ENCODE data around the gene TMEM131L. TPM values are rescaled to one million over a fixed set of nuclear protein-coding genes. Genes with fewer than 3 reads are reported as not detected.

The TMEM131L gene
- total RNA-seq, 1 donor from 2014 or later: 18.6 TPM

GRCh38 chr4:153476829-153477574, 10.8 kb downstream of the TMEM131L start:
- Histone ChIP-seq H2AFZ (ENCODE audit: low read depth, low read length) (no peak overlapping the region), H3K4me1 (ENCODE audit: insufficient read depth, low read length) (no peaks in the 10 kb centered on the region), H3K9me3 (ENCODE audit: insufficient read depth, low read depth, low read length) (no peaks in the 10 kb centered on the region), H3K4me3 (ENCODE audit: insufficient read depth, low read depth, low read length) (no peak overlapping the region), H3K79me2 (ENCODE audit: insufficient read depth, low read length) (peaks cover 26% of the 10 kb centered on the region), H3K9ac (ENCODE audit: low read length) (no peak overlapping the region), H3K27ac (ENCODE audit: low read depth, low read length) (no peak overlapping the region), H4K20me1 (ENCODE audit: insufficient read depth, low read length) (peaks cover 15% of the 10 kb centered on the region), H3K4me2 (ENCODE audit: low read length) (no peak overlapping the region), H3K27me3 (ENCODE audit: insufficient read depth, low read length) (no peaks in the 10 kb centered on the region), H3K36me3 (ENCODE audit: insufficient read depth, low read length) (no peaks in the 10 kb centered on the region)
- H3K27me3 Mint-ChIP-seq (ENCODE audit: low read depth, unreplicated experiment): no peaks in the 10 kb centered on the region
- H3K36me3 Mint-ChIP-seq (ENCODE audit: low read depth, unreplicated experiment): peaks cover 20% of the 10 kb centered on the region
- H3K4me1 Mint-ChIP-seq (ENCODE audit: low read depth, unreplicated experiment): peaks cover 12% of the 10 kb centered on the region
- no peak overlapping the region for H3K4me3 Mint-ChIP-seq (ENCODE audit: unreplicated experiment)
- TF ChIP-seq, protein P1, sequence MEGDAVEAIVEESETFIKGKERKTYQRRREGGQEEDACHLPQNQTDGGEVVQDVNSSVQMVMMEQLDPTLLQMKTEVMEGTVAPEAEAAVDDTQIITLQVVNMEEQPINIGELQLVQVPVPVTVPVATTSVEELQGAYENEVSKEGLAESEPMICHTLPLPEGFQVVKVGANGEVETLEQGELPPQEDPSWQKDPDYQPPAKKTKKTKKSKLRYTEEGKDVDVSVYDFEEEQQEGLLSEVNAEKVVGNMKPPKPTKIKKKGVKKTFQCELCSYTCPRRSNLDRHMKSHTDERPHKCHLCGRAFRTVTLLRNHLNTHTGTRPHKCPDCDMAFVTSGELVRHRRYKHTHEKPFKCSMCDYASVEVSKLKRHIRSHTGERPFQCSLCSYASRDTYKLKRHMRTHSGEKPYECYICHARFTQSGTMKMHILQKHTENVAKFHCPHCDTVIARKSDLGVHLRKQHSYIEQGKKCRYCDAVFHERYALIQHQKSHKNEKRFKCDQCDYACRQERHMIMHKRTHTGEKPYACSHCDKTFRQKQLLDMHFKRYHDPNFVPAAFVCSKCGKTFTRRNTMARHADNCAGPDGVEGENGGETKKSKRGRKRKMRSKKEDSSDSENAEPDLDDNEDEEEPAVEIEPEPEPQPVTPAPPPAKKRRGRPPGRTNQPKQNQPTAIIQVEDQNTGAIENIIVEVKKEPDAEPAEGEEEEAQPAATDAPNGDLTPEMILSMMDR (IDR thresholded peaks at IDR 0.05; ENCODE audit: insufficient read depth, low read depth, low read length): no peak
- no peak for TF ChIP-seq EZH2 (IDR thresholded peaks at IDR 0.05; ENCODE audit: insufficient read depth, low read length)
- DNase-seq (ENCODE audit: low read depth) (no peak), FAIRE-seq (no peak)
- H3K9me3 Mint-ChIP-seq (ENCODE audit: unreplicated experiment): no peaks in the 10 kb centered on the region
- no peak overlapping the region for H3K27ac Mint-ChIP-seq (ENCODE audit: unreplicated experiment)

DNA sequence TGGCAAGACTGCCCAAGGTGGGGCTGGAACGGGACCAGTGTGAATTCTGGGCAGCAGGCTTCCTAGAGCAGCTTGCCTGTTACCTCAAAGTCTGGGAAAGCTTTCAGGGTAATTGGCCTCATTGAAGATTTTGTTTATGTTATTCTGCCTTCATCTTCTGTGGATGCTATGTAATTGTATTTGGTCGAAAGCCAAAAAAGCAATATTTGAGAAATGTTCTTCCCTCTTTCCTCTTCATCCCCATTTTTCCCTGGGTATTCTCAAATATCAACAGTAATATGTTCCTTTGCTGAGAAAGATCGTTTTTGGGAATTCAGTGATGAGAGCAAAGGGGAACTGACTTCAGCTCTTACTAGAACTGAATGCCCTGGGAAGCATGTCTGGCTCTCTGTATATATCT, 12.9 kb downstream of the TMEM131L start:
- H3K27me3 Mint-ChIP-seq (ENCODE audit: low read depth, unreplicated experiment): no peaks in the 10 kb centered on the region
- Histone ChIP-seq H2AFZ (ENCODE audit: low read depth, low read length) (no peak overlapping the region), H3K27ac (ENCODE audit: low read depth, low read length) (no peak overlapping the region), H3K79me2 (ENCODE audit: insufficient read depth, low read length) (peaks cover 17% of the 10 kb centered on the region), H3K4me3 (ENCODE audit: insufficient read depth, low read depth, low read length) (no peak overlapping the region), H4K20me1 (ENCODE audit: insufficient read depth, low read length) (peaks cover 2% of the 10 kb centered on the region), H3K36me3 (ENCODE audit: insufficient read depth, low read length) (no peaks in the 10 kb centered on the region), H3K27me3 (ENCODE audit: insufficient read depth, low read length) (no peaks in the 10 kb centered on the region), H3K4me1 (ENCODE audit: insufficient read depth, low read length) (no peaks in the 10 kb centered on the region), H3K9me3 (ENCODE audit: insufficient read depth, low read depth, low read length) (no peaks in the 10 kb centered on the region), H3K4me2 (ENCODE audit: low read length) (no peak overlapping the region), H3K9ac (ENCODE audit: low read length) (no peak overlapping the region)
- peaks cover 16% of the 10 kb centered on the region for H3K36me3 Mint-ChIP-seq (ENCODE audit: low read depth, unreplicated experiment)
- peaks cover 8% of the 10 kb centered on the region for H3K4me1 Mint-ChIP-seq (ENCODE audit: low read depth, unreplicated experiment)
- TF ChIP-seq, protein P1 (IDR thresholded peaks at IDR 0.05; ENCODE audit: insufficient read depth, low read depth, low read length): no peak
- TF ChIP-seq EZH2 (IDR thresholded peaks at IDR 0.05; ENCODE audit: insufficient read depth, low read length): no peak
- DNase-seq (ENCODE audit: low read depth): no peak
- no peak overlapping the region for H3K27ac Mint-ChIP-seq (ENCODE audit: unreplicated experiment)
- no peaks in the 10 kb centered on the region for H3K9me3 Mint-ChIP-seq (ENCODE audit: unreplicated experiment)
- no peak overlapping the region for H3K4me3 Mint-ChIP-seq (ENCODE audit: unreplicated experiment)
- no peak for FAIRE-seq

DNA sequence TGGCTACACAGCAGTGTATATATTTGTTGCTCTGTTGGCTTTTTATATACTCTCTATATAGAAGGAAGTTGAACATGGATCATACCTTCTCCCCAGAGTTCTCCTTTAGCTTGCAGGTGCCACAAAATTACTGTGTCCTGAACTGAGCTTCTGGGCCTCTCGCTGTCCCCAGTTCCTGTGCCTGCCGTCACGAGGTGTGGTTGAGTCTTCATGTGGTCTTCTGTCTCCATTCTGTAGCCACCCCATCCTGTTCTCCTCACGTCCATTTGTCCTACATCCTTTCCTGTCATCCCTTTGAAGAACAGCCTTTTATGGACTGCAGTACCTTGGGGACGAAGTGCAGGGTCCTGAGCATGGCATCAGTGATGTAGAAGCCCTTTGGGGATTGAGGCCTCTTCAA, 14.5 kb downstream of the TMEM131L start:
- no peak overlapping the region for H3K4me3 Mint-ChIP-seq (ENCODE audit: unreplicated experiment)
- DNase-seq (ENCODE audit: low read depth) (no peak), FAIRE-seq (no peak)
- no peaks in the 10 kb centered on the region for H3K9me3 Mint-ChIP-seq (ENCODE audit: unreplicated experiment)
- no peak overlapping the region for H3K27ac Mint-ChIP-seq (ENCODE audit: unreplicated experiment)
- Histone ChIP-seq H2AFZ (ENCODE audit: low read depth, low read length) (no peak overlapping the region), H3K79me2 (ENCODE audit: insufficient read depth, low read length) (peaks cover 15% of the 10 kb centered on the region), H3K4me2 (ENCODE audit: low read length) (no peak overlapping the region), H4K20me1 (ENCODE audit: insufficient read depth, low read length) (peaks cover 2% of the 10 kb centered on the region), H3K36me3 (ENCODE audit: insufficient read depth, low read length) (no peaks in the 10 kb centered on the region), H3K27me3 (ENCODE audit: insufficient read depth, low read length) (no peaks in the 10 kb centered on the region), H3K4me1 (ENCODE audit: insufficient read depth, low read length) (peaks cover 2% of the 10 kb centered on the region), H3K9me3 (ENCODE audit: insufficient read depth, low read depth, low read length) (no peaks in the 10 kb centered on the region), H3K4me3 (ENCODE audit: insufficient read depth, low read depth, low read length) (no peak overlapping the region), H3K27ac (ENCODE audit: low read depth, low read length) (no peak overlapping the region), H3K9ac (ENCODE audit: low read length) (no peak overlapping the region)
- TF ChIP-seq, protein P1 (IDR thresholded peaks at IDR 0.05; ENCODE audit: insufficient read depth, low read depth, low read length): no peak
- no peak for TF ChIP-seq EZH2 (IDR thresholded peaks at IDR 0.05; ENCODE audit: insufficient read depth, low read length)
- H3K4me1 Mint-ChIP-seq (ENCODE audit: low read depth, unreplicated experiment): peaks cover 8% of the 10 kb centered on the region
- peaks cover 6% of the 10 kb centered on the region for H3K36me3 Mint-ChIP-seq (ENCODE audit: low read depth, unreplicated experiment)
- no peaks in the 10 kb centered on the region for H3K27me3 Mint-ChIP-seq (ENCODE audit: low read depth, unreplicated experiment)

All from astrocyte (in vitro differentiated cells and primary cell).